ENCODE results near the gene BARX2.

BARX2 gene

DNA sequence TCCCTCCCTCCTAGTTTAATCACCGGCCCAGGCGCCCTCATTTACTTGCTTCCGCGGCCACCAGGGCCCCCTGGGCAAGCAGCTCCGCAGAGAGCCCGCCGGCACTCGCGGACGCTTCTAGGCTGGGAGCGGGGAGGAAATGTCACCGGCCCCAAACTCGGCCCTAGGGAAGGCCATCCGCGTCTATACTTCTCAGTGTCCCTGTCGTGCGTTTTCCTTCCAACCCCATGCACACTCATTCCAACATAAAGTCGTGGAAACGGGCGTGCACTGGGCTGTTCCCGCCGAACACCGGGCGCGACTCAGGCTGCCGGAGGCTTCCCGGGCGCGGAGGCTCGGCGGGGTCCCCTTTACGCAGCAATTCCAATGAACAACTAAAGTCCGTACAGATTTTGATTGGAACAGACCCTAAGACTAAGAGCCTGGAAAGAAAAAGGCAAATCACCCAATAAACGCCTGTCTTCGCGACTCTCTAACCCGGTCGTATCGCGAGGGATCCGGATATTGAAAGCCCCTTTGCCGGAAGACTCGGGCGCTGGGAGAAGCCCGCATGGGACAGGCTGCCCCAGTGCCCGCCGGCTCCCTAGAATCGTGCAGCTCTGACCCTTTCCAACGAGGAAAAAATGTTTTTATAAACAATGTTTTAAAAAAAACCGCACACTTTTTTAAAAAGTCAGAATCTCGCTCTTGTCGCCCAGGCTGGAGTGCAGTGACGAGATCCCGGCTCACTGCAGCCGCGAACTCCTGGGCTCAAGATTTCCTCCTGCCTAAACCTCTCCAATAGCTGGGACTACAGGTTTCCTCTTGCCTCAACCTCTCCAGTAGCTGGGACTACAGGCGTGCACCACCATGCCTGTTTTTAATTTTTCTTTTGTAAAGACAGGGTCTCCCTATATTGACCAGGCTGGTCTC lies 1.3 kb upstream of the BARX2 start:
- peak; percentile 21 for DNase-seq

DNA sequence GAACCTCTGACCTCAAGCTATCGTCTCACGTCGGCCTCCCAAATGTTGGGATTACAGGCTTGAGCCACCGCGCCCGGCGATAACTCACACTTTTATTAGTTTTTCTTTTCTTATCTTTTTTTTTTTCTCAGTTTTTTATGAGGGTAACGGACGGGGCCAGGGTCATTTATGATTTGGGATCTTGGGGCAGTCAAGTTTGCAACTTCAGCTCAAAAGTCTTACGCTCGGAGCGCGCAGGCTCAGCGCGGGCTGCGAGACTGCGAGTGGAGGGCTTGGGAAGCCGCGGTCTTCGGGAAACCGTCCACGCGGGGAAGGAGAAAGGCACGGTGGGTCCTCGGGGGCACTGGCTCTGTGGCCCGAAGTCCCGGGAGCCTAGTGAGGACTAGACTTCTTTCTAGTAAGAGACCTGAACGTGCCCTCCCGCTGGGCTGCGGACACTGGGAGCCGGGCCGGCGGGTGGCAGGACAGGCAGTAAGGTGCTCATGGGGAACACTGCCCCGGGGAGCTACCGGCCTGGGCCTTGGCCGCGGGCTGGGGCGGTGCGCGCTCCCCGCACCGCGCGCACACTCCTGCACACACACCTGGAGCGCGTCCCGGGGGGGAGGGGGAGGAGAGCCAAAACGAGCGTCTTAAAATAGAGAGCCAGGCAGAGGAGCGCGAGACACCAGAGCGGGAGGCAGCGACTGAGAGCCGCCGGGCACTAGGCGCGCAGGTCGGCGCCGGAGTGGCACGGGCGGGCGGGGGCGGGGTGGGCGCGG lies 476 bp upstream of the BARX2 start:
- peak; percentile 13 for DNase-seq

DNA sequence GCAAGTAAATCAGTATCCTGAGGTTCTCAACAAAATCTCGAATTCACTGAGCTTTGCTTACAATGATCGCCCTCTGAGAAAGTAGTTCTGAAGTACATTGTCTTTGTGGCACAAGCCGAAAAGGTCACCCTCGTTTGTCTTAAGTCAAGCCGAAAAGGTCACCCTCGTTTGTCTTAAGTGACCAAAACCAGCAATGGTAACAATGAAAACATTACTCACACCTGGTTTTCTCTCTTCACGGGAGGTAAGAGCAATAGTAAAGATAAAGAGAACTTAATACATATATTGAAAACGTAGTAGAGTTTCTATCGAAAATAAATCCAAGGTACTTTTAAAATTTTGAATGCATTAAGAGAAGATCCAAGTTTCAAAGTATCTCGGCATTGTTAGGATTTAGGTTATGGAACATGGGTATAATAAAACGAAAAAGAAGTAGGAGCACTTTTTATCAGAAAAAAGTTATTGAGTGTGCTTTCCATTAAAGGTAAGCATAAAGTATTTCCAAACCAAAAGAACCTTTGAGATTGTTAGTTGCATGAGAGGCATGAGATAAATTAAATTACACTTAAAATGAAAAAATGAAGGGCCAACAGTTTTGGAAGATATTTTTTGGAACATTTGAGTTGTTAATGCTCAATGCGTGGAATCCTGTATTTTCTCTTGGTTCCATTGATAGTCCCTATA lies 1.2 kb downstream of the BARX2 start:
- DNase-seq: no peak

DNA sequence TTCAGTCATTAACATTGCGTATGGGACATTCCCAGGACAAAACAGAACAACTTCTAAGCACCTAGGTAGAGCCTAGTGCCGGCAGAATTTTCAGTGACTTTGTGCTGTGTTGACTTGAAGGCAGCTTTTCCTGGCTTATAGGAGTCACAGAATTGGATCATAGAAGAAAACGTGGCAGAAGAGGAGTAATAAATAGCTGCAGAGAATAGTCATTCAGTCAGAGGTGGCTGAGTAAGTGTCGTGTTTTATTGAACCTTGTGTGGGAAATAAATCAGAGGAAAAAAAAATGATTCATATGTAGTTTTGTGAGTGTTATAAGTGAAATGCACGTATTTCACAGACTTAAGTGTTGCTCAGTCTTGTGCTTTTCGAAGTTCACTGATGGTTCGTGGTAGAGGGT lies 2.1 kb downstream of the BARX2 start:
- no peak for DNase-seq

DNA sequence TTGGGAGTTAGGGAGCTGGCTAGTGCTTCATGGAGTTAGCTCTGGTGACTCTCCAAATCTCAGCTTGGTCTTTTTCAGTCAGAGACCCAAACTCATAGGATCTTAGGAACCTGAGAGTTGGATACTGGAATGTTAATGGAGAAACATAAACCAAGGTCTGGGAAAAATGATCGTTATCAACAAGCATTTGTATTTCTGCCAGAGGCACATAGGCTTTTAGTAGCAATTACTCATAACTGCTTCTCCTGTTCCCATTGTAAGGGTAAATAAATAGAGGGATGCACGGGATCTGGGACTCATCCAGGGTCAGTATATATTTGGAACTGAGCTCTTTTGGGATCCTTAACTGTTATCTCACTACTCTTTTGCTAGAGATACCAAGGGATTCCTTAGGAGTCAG lies 4.8 kb downstream of the BARX2 start:
- no peak for DNase-seq

DNA sequence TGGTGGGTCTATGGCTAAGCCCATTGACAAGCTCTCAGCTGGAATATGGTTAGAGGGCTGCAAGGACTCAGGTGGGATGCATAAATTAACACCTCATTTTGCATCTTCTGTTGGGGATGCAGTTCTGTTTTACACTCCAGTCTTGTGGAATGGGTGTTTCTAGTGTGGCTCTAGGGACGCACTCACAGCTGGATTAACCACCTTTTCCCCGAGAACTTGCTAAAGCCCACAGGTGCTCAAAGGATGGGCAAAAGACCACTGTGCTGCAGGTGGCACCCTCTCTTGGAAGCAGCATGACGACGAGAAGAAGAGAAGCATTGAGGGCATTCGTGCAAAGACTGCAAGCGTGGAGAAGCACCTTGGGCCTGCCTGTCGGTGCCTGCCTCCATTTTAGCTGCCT lies 6.9 kb downstream of the BARX2 start:
- DNase-seq: no peak

DNA sequence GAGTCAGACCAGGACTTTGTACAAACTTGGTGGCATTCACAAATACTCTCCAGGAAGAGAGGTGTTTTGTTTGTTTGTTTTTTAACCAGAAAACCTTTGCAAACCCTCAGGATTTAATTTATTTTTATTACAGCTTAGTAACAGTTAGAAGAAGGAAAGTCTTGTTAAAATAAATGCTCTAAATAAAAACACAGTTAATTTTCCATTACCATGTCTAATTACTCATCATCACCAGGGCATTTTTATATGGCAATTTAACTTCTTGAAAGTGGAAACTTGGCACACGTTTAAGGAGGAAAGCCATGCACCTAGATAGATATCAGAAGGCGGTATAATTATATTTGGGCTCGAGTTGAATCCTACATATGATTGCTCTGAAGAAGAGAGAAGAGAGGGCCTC lies 7.4 kb downstream of the BARX2 start:
- no peak for DNase-seq

DNA sequence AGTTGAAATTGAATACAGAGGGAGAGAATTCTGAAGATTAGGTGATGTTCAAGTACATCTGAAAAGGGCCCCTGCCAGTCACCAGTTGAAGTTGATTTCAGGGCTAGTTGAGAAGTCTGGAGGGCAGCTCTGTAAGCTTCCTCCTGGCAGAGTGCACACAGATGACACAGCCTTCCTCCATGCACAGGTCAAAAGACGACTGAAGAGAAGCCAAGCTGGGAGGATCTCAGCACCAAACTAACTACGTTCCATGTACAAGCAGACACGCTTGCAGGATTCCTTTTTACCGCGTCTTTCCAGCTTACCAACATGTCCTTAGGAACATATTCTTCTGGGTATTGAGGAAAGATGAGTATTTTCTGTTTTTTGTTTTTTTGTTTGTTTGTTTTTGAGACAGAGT lies 7.9 kb downstream of the BARX2 start:
- no peak for DNase-seq

DNA sequence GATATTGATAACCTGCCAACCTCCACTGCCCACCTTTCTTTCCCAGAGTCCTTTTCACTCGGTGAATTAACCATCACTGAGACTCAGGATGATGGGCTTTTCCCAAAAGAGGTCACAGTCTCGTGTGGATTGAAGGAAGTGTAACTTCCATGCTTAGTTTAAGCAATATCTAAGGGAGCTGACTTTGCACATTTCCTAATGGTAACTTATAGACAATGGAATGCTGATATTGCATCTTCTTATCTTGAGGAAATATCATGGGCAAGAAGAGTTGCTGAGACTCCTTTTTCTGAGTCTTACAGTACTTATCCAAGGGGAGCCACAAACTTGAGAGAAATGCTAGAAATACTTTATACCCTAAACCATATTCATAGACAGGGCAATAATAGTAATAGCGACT lies 8.8 kb downstream of the BARX2 start:
- no peak for DNase-seq

DNA sequence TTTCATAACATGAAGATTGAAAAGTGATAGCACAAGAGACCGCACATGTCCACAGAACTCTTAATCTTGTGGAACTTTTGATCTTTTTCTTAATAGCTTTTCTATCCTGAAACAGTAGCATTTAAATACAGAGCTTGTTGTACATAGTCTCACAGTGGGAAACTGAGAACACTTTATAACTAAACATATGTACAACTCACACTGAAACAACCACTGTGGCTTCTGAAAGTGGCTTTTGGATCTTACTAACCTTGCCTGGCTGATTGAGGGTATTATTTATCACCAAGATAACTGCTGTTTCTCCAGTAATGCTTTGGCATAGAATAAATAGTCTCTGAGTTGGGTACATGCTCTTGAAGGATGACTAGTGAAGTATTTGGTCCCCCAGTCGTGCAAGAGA lies 10.2 kb downstream of the BARX2 start:
- no peak for DNase-seq

DNA sequence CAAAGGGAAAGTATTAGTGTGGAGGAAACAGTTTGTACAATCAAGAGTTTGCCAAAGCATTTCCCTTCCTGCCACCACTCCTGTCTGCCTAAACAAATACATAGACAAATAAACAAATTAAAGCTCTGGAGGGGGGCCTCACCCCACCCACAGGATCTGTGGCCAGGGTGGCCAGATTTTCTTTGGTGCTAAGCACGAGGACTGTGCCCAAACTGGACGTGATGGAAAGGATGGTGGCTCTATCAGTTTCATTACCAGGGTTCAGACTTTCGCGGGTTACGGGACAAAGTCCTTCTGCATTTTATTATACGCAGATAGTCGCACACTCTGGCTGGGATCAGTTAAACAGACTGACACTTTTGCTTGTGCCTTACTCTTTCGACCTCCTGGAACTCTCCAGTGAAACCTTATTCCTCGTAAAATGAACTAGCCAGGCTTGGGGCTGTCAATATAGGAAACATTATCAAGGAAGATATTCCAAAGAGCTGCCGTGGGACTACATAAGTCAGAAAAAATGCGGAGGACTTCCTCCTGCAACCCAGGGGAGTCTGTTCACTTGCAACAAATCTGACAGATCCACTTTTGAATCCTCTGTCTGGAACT lies 11.2 kb downstream of the BARX2 start:
- DNase-seq: no peak

DNA sequence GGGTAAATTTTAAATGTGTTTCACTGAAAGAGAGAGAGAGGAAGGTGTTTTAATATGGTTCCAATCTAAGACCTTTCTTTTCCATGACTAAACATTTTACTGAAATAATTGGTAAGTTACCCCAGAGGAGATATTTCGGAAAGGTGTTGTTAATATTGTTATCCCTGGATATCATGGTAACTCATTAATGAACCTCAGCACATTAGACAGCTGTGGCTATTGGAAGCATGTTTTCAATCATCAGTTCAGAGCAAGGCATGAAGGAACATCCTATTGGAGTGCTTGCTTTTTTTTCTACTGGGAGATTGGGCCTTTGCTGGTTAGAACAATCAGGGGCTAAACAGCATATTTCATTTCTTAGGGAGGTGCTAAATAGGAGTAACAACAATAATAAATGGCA lies 11.8 kb downstream of the BARX2 start:
- DNase-seq: no peak

DNA sequence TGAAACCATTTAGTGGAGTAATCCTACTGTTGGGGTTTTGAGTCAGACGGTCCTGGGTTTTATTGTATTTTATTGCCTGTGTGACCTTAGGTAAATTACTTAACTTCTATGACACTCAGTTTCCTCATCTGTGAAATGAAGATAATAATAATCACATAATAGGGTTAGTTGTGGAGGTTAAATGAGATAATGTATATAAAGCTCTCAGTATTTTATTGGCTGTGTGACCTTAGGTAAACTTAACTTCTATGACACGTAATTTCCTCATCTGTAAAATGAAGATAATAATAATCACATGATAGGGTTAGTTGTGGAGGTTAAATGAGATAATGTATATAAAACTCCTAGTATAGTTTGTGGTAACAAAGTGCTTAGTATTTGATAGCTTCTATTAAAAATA lies 13.2 kb downstream of the BARX2 start:
- DNase-seq: no peak

DNA sequence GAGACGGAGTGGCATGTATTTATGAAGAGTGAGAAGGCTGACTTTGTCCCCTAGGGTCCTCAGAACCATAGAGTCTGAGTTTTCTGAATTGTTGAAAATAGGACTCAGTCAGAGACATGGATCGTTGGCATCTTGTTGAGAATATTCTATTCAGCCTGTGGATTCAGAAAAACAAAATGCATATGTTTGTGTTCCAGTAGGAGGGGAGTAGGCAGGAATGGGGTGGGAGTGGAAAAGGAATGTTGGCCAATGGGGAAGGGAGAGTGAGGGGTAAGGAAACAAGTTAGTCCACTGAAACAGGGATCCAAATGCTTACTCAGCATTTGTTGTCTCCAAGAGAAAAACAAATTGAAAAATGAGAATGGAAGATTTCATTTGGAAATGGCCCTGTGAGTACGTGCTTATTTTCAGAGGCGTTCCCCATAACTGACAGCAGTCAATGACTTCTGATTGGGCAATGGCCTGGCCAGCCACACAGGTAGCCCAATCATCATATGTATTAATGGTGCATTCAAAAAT lies 14.7 kb downstream of the BARX2 start:
- DNase-seq: no peak

DNA sequence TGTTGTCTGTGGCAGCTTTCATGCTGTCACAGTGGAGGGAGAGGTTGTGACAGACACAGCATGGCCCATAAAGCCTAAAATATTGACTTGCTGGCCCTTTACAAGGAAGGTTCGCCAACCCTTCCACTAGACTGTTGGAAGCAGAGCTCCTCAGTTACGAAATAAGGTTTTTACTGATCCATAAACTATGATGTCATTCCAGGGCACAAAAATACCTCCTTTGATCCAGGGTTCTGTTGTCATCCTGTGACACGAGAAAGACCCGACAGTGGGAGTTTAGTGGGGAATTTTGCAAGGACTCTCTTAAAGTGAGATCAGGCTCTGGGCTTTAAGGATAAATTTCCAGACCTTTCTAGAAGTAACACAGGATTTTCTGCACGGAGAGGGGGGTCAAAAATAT lies 15.7 kb downstream of the BARX2 start:
- DNase-seq: no peak

DNA sequence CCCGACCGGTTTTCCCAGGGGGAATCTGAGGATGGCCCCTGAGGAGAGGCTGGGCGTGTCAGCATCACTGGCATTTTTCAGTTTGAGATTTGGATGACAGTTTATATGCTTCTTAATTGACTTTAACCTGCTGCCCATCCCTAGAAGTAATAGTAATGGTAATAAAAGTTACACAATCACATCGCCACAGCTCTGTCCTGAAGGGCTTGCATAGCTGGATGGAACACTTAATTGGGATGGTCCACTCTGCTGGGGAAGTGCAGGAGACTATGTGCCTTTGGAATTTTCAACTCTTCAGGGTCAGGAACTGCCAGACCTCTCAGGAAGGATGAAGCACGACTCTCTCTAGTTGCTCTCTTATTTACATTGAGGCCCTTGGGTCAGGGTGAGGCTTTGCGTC lies 16.2 kb downstream of the BARX2 start:
- no peak for DNase-seq

DNA sequence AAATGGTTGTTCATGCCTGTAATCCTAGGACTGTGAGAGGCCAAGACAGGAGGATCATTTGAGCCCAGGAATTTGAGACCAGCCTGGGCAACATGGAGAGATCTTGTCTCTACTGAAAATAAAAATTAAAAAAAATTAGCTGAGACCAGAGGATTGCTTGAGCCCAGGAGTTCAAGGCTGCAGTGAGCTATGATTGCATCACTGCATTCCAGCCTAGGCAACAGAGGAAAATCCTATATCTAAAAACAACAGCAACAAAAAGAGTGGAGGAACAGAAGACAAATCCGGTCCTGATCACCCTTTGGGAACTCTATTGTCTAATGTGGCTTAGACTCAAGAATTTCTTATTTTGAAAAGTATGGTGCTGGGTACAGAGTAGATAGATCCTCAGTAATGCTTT lies 17.3 kb downstream of the BARX2 start:
- DNase-seq: no peak

DNA sequence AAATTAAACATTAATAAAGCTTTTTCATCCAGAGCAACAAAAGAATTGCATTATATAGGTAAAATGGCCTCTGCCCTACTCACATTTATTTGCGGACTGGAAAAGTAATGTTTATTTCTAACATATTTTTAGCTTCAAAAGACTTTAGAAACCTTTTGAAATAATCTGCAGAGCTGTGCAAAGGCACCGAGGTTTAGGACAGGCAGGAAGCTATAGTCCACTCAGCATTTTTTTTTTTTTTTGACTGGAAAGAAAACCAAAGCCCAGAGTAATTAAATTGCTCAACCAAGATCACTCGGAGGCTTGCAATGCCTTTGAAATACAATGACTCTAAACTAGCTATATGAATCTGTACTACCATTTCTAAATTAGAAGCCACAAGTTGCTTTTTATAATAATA lies 19.1 kb downstream of the BARX2 start:
- DNase-seq: no peak

DNA sequence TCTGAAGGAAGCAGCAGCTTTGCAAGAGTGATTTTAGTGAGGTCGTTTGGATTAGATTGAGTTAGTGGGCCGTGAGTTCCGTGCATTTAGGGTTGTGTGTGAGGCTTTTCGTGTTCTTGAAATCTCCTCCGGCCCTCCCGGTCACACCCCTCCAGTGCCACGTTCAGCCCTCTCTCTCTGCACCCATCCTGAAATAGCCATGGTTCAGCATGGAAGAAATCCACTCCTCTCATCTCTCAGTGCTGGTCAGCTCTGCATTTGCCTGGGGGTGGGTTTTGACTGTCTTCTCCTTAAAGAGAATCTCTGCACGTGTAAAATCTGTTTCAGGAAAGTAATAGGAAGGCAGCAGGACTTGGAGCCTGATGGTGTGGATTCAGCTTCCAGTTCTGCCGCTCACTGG lies 19.8 kb downstream of the BARX2 start:
- no peak for DNase-seq

DNA sequence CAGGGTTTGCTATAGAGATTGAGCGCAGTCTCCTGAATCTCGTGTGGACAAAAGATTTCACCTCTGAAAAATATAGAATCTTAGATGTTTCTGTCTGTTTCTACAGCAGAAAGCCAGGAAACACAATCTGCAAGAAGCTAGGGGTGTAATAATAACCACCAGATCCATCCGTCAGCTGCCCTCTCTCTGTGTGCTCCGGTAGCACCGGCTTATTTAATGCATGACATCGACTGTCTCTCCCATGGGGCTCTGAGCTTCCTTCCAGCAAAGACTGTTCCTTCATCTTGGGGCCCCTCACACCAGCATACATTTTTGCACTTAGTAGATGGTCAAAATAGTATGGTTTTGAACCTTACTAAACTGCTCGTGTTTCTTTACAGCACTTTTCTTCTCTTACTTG lies 20.2 kb downstream of the BARX2 start:
- no peak for DNase-seq

DNA sequence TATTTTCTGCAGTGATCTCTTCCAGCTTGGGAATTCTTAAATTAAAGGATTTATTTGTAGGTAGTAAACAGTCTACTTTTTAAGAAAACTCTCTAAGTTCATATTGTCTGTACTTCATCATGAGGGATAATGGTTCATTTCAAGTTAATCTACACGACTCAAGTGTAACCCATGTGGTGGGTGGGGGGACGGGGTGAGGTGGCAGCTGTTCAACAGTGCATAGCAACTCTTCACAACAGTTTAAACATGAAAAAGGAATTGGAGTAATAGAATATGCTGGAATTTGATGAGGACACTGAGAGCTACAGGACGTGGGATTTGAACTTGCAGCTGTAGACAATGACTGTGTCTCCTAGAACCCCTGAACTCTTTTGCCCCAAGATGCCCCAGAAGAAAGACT lies 20.8 kb downstream of the BARX2 start:
- DNase-seq: no peak

DNA sequence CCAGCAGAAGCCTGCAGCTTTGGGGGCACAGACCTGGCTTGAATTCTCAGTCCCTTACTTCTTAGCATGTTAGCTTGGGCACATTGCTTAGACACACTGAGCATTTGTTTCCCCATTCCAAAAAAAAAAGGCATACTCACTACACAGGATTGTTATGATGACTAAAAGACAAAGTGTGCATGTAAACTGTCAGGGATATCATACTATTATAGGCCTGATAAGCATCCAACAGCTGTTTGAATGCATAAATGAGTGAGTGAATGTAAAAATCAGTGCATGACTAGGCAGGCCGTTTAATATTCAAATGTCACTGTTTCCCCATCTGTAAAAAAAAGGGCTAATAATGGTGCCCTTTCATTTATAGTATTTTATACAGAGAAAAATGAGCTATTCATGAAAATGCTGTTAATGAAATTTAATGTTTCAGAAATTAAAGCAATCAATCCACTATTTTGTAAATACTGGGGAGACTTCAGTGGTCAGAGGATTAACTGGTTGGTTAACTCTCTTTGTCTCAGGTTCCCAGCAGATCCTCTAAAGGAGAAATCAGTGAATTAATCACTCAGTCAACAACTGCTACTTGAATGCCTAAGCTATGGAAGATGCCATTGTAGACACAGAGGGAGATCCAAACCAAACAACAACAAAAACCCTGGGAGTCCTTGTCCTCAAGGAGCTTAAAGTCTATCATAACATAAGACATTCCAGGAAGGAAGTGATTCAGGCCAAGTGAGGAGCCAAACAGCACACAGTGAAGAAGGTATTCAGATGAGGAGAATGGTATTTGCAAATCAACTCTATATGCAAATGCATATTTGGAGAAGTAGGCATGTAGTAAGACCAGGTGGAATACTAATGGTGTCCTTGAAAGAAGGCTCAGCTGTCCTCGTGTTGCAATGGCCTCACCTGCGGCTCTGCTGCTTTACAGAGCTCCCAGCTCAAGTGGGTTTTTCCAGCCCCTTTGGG lies 26.8 kb downstream of the BARX2 start:
- DNase-seq: no peak

Data from hematopoietic multipotent progenitor cell treated with erythropoietin and hydrocortisone succinate and interleukin-3 and kit ligand, for 4 days (in vitro differentiated cells).